CD14-positive monocyte (primary cell): ENCODE measurements around the gene TRAPPC6A. TPM values are rescaled to one million over a fixed set of nuclear protein-coding genes. Genes with fewer than 3 reads are reported as not detected.
A peak's percentile ranks its signal among the peaks of the same experiment; 100 is the strongest.

Experiments used
- DNase-seq, 3 donors: peaks; one replicate each; pipeline ENCODE4 v3.0.0-alpha.2; 2011 to 2022
- H2AFZ ChIP-seq: 2 replicates; pipeline ENCODE4 v1.6.0; 2012; ENCODE audit warnings: mild to moderate bottlenecking, low read depth, low read length, inconsistent platforms; ENCODE audit not compliant: insufficient read depth, poor library complexity, severe bottlenecking
- H3K27ac ChIP-seq, 2 donors: 1 replicate in 1 of 2; 2 replicates in 1 of 2; pipeline ENCODE4 v1.5.1; 2012 to 2013; ENCODE audit warnings: low read length in 2 of 2, control low read depth in 1 of 2, inconsistent platforms in 1 of 2, low read depth in 1 of 2, mild to moderate bottlenecking in 1 of 2
- H3K27me3 ChIP-seq, 2 donors: one replicate each; pipeline versions ENCODE4 v1.6.0 to v1.6.1; 2011 to 2013; ENCODE audit warnings: low read length in 2 of 2; ENCODE audit not compliant: control insufficient read depth in 2 of 2, insufficient read depth in 2 of 2
- H3K36me3 ChIP-seq, 2 donors: replicated peaks in 1 of 2; 1 replicate in 1 of 2; 2 replicates in 1 of 2; pipeline versions ENCODE4 v1.5.1 to v1.6.1; 2012 to 2013; ENCODE audit warnings: low read length in 2 of 2, control low read depth in 1 of 2, inconsistent platforms in 1 of 2, mild to moderate bottlenecking in 1 of 2; ENCODE audit not compliant: insufficient read depth in 2 of 2, control insufficient read depth in 1 of 2
- H3K4me1 ChIP-seq, 2 donors: 1 replicate in 1 of 2; 2 replicates in 1 of 2; pipeline versions ENCODE4 v1.5.1 to v1.6.1; 2012 to 2013; ENCODE audit warnings: low read length in 2 of 2, control low read depth in 1 of 2, inconsistent platforms in 1 of 2, mild to moderate bottlenecking in 1 of 2, moderate library complexity in 1 of 2; ENCODE audit not compliant: insufficient read depth in 2 of 2, control insufficient read depth in 1 of 2
- H3K4me2 ChIP-seq: replicated peaks from 2 replicates; pipeline ENCODE3; 2012; ENCODE audit warnings: low read length, moderate library complexity, mild to moderate bottlenecking; ENCODE audit not compliant: poor library complexity, severe bottlenecking; ENCODE audit errors: extremely low read depth
- H3K4me3 ChIP-seq, 3 experiments: fragments of 200-600 bp in 1 of 3; sonication (generic) in 1 of 3; replicated peaks in 1 of 3; 1 replicate in 2 of 3; 2 replicates in 1 of 3; pipeline ENCODE4 v1.5.1; 2011 to 2013; ENCODE audit warnings: low read length in 3 of 3, mild to moderate bottlenecking in 3 of 3, control low read depth in 2 of 3, low read depth in 2 of 3, inconsistent platforms in 1 of 3, moderate library complexity in 1 of 3
- H3K79me2 ChIP-seq: 2 replicates; pipeline ENCODE4 v1.6.0; 2012; ENCODE audit warnings: mild to moderate bottlenecking, control low read depth, inconsistent platforms, low read length, moderate library complexity; ENCODE audit not compliant: insufficient read depth
- H3K9ac ChIP-seq: 2 replicates; pipeline ENCODE4 v1.6.0; 2017; ENCODE audit warnings: low read length, mild to moderate bottlenecking; ENCODE audit not compliant: insufficient read depth, poor library complexity, severe bottlenecking
- H3K9me3 ChIP-seq, 2 donors: replicated peaks in 1 of 2; 1 replicate in 1 of 2; 2 replicates in 1 of 2; pipeline versions ENCODE4 v1.5.1 to v1.6.1; 2012 to 2013; ENCODE audit warnings: low read length in 2 of 2, control low read depth in 1 of 2; ENCODE audit not compliant: control insufficient read depth in 1 of 2, insufficient read depth in 1 of 2
- H4K20me1 ChIP-seq: 2 replicates; pipeline ENCODE4 v1.6.0; 2012; ENCODE audit warnings: mild to moderate bottlenecking, low read length, control low read depth, moderate library complexity; ENCODE audit not compliant: insufficient read depth
- H3K27ac Mint-ChIP-seq, 7 donors: one replicate each; pipeline ENCODE4 v1.8.0; 2020; ENCODE audit warnings: mild to moderate bottlenecking in 7 of 7, mixed read lengths in 7 of 7, moderate library complexity in 6 of 7, inconsistent platforms in 2 of 7
- H3K27me3 Mint-ChIP-seq, 3 donors: one replicate each; pipeline ENCODE4 v1.8.0; 2021 to 2022; ENCODE audit warnings: low read depth in 3 of 3, mild to moderate bottlenecking in 3 of 3, mixed read lengths in 3 of 3, moderate library complexity in 3 of 3, inconsistent platforms in 1 of 3
- H3K36me3 Mint-ChIP-seq, 2 donors: one replicate each; pipeline ENCODE4 v1.8.0; 2020; ENCODE audit warnings: mixed read lengths in 2 of 2, inconsistent platforms in 1 of 2, mild to moderate bottlenecking in 1 of 2
- H3K4me1 Mint-ChIP-seq: one replicate; pipeline ENCODE4 v1.8.0; 2020; ENCODE audit warnings: mild to moderate bottlenecking, mixed read lengths
- H3K4me3 Mint-ChIP-seq, 2 donors: one replicate each; pipeline ENCODE4 v1.8.0; 2020; ENCODE audit warnings: mild to moderate bottlenecking in 2 of 2, mixed read lengths in 2 of 2, moderate library complexity in 1 of 2
- H3K9me3 Mint-ChIP-seq, 7 donors: one replicate each; pipeline ENCODE4 v1.8.0; 2020 to 2022; ENCODE audit warnings: mixed read lengths in 7 of 7, mild to moderate bottlenecking in 6 of 7, moderate library complexity in 6 of 7, inconsistent platforms in 2 of 7
- WGBS: methylation state at CpG from one replicate; pipeline ENCODE4 v1.1.5; 2013; ENCODE audit warnings: missing lambda C conversion rate; ENCODE audit not compliant: insufficient coverage; 5-methylcytosine and 5-hydroxymethylcytosine counted together
- intact Hi-C, 2 donors: fragments of 100-400 bp; cut with micrococcal nuclease; formaldehyde crosslinking; loops; one replicate each; pipeline versions ENCODE4 v1.15.0 to v1.15.1; 2023
- polyA plus RNA-seq, 3 donors: library from polyadenylated mRNA; depleted of rRNA in 1 of 3; unstranded in 2 of 3; stranded (reverse) in 1 of 3; fragments of 300-500 nt in 2 of 3; fragments of >200 nt in 1 of 3; fragmentation: Illumina TruSeq in 2 of 3; gene quantifications; 1 replicate in 2 of 3; 2 replicates in 1 of 3; pipeline ENCODE4 v1.2.3, GENCODE V29; 2012 to 2021
- TF ChIP-seq, protein P1 (sequence below): fragments of 200-600 bp; IDR thresholded peaks from one replicate; pipeline ENCODE4 v1.8.0; 2022; ENCODE audit warnings: antibody characterized with exemption, mild to moderate bottlenecking

The TRAPPC6A gene
- polyA plus RNA-seq, 3 donors, result 49.7 to 82.7 (median 63.4) TPM

DNA sequence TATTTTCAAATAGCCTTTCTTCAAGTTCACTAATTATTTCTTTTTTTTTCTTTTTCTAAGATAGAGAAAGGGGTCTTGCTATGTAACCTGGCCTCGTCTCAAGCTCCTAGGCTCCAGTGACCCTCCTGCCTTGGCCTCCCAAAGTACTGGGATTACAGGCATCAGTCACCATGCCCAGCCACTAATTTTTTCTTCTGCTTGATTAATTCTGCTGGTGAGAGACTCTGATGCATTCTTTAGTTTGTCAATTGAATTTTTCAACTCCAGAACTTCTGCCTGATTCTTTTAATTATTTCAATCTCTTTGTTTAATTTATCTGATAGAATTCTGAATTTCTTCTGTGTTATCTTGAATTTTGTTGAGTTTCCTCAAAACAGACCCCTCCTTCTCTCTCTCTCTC, 11.9 kb upstream of the TRAPPC6A start:
- no peak for DNase-seq
- H3K36me3 ChIP-seq, result no peaks in the 10 kb centered on the region
- no peaks in the 10 kb centered on the region for H3K9me3 ChIP-seq
- H3K4me1 ChIP-seq, result peaks cover 6% of the 10 kb centered on the region in 2 donors
- Mint-ChIP-seq H3K27me3 (peaks cover 0 to 6% (median 2%) of the 10 kb centered on the region in 3 donors), H3K9me3 (peaks cover 0 to 12% (median 0%) of the 10 kb centered on the region in 7 donors), H3K27ac (no peak overlapping the region), H3K4me3 (no peak overlapping the region), H3K36me3 (no peaks in the 10 kb centered on the region), H3K4me1 (peaks cover 8% of the 10 kb centered on the region)
- no peak overlapping the region for H3K4me2 ChIP-seq
- peaks cover 8% of the 10 kb centered on the region for H4K20me1 ChIP-seq
- H3K27me3 ChIP-seq, result no peaks in the 10 kb centered on the region
- no peak overlapping the region for H3K27ac ChIP-seq
- intact Hi-C loops, result loop anchor here in 1 of 2 donors (5.0 kb wide), 1 partner anchor 93 kb away; no protein-coding TSS in a partner anchor
- TF ChIP-seq, protein P1, sequence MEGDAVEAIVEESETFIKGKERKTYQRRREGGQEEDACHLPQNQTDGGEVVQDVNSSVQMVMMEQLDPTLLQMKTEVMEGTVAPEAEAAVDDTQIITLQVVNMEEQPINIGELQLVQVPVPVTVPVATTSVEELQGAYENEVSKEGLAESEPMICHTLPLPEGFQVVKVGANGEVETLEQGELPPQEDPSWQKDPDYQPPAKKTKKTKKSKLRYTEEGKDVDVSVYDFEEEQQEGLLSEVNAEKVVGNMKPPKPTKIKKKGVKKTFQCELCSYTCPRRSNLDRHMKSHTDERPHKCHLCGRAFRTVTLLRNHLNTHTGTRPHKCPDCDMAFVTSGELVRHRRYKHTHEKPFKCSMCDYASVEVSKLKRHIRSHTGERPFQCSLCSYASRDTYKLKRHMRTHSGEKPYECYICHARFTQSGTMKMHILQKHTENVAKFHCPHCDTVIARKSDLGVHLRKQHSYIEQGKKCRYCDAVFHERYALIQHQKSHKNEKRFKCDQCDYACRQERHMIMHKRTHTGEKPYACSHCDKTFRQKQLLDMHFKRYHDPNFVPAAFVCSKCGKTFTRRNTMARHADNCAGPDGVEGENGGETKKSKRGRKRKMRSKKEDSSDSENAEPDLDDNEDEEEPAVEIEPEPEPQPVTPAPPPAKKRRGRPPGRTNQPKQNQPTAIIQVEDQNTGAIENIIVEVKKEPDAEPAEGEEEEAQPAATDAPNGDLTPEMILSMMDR, result no peak
- H3K9ac ChIP-seq, result no peak overlapping the region
- WGBS, result no CpG with 5 or more reads among the region's 1 CpG
- H3K4me3 ChIP-seq, result no peak overlapping the region
- H3K79me2 ChIP-seq, result no peaks in the 10 kb centered on the region
- no peak overlapping the region for H2AFZ ChIP-seq

DNA sequence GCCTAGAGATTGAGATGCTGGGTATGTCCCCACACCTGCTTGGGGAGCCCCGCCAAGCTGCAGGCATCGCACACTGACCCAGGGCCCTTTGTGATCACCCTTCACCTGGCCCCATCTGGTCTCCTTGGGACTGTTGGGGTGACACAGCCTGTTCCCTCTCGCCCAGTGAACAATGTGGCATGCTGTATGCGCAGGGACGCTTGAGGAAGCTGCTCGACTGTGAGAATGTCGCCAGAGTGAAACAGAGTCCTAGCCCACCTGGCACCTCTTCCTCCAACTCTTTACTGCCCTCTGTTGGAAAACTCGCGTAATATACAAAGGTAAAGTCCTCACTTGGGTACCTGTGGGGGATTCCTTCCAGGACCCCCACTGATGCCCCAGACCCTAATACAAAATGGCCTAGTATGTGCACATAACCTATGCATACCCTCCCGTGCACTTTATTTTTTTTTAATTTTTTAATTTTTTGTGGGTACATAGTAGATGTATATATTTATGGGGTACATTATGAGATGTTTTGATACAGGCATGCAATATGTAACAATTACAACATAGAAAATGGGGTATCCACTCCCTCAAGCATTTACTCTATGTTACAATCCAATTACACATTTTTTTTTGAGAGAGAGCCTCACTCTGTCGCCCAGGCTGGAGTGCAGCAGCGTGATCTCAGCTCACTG, 9.5 kb upstream of the TRAPPC6A start:
- Histone ChIP-seq H3K4me2 (no peak overlapping the region), H3K9me3 (no peaks in the 10 kb centered on the region), H3K79me2 (peaks cover 5% of the 10 kb centered on the region), H3K4me3 (no peak overlapping the region), H4K20me1 (peaks cover 18% of the 10 kb centered on the region), H3K36me3 (no peaks in the 10 kb centered on the region), H3K9ac (no peak overlapping the region), H2AFZ (no peak overlapping the region), H3K4me1 (peaks cover 22 to 30% of the 10 kb centered on the region in 2 donors), H3K27me3 (no peaks in the 10 kb centered on the region), H3K27ac (no peak overlapping the region)
- DNase-seq, result peak in 1 of 3 donors; percentile 32
- intact Hi-C loops, result loop anchor here in 1 of 2 donors (5.0 kb wide), 1 partner anchor 90 kb away; no protein-coding TSS in a partner anchor
- TF ChIP-seq, protein P1, result peak; percentile 65
- Mint-ChIP-seq H3K4me1 (peaks cover 29% of the 10 kb centered on the region), H3K4me3 (no peak overlapping the region), H3K27ac (no peak overlapping the region), H3K27me3 (peaks cover 0 to 6% (median 2%) of the 10 kb centered on the region in 3 donors), H3K36me3 (peaks cover 3 to 4% of the 10 kb centered on the region in 2 donors), H3K9me3 (peaks cover 0 to 12% (median 0%) of the 10 kb centered on the region in 7 donors)
- WGBS, result 39% methylated on average over 11 of the region's 12 CpGs
